Endodermal cell (in vitro differentiated cells): ENCODE results near the gene NEB. TPM values are rescaled to one million over a fixed set of nuclear protein-coding genes. Genes with fewer than 3 reads are reported as not detected.

ENCODE experiments used
- DNase-seq: peaks from one replicate; pipeline ENCODE4 v3.0.0-alpha.2; 2017
- H3K27ac ChIP-seq: 2 replicates; pipeline ENCODE4 v1.5.1; 2013; ENCODE audit warnings: mild to moderate bottlenecking, low read depth, low read length, moderate library complexity
- H3K27me3 ChIP-seq: 2 replicates; pipeline ENCODE4 v1.6.1; 2013; ENCODE audit warnings: mild to moderate bottlenecking, low read length, moderate library complexity; ENCODE audit not compliant: insufficient read depth, control insufficient read depth, poor library complexity, severe bottlenecking
- H3K36me3 ChIP-seq: 2 replicates; pipeline ENCODE4 v1.7.0; 2013; ENCODE audit warnings: mild to moderate bottlenecking, low read length, moderate library complexity; ENCODE audit not compliant: control insufficient read depth, insufficient read depth
- H3K4me1 ChIP-seq: one replicate; pipeline ENCODE4 v1.7.0; 2013; ENCODE audit warnings: low read length; ENCODE audit not compliant: control insufficient read depth, insufficient read depth
- H3K4me3 ChIP-seq: 2 replicates; pipeline ENCODE4 v1.5.1; 2013; ENCODE audit warnings: mild to moderate bottlenecking, low read length, moderate library complexity
- H3K9ac ChIP-seq: 2 replicates; pipeline ENCODE4 v1.6.1; 2013; ENCODE audit warnings: mild to moderate bottlenecking, low read length, moderate library complexity; ENCODE audit not compliant: poor library complexity, severe bottlenecking; ENCODE audit errors: extremely low read depth
- H3K9me3 ChIP-seq: 2 replicates; pipeline ENCODE4 v1.6.1; 2013; ENCODE audit warnings: mild to moderate bottlenecking, low read length, moderate library complexity; ENCODE audit not compliant: control insufficient read depth
- H3K27ac Mint-ChIP-seq: 2 replicates; pipeline ENCODE4 v1.8.0; 2020; ENCODE audit warnings: mixed read lengths
- H3K27me3 Mint-ChIP-seq: 2 replicates; pipeline ENCODE4 v1.8.0; 2021; ENCODE audit warnings: mild to moderate bottlenecking, mixed read lengths; ENCODE audit not compliant: insufficient read depth
- H3K36me3 Mint-ChIP-seq: 2 replicates; pipeline ENCODE4 v1.8.0; 2020; ENCODE audit warnings: low read depth, mixed read lengths
- H3K4me1 Mint-ChIP-seq: 2 replicates; pipeline ENCODE4 v1.8.0; 2020; ENCODE audit warnings: mixed read lengths
- H3K4me3 Mint-ChIP-seq: 2 replicates; pipeline ENCODE4 v1.8.0; 2020; ENCODE audit warnings: mild to moderate bottlenecking, moderate library complexity, mixed read lengths
- H3K9me3 Mint-ChIP-seq: 2 replicates; pipeline ENCODE4 v1.8.0; 2020; ENCODE audit warnings: mild to moderate bottlenecking, mixed read lengths
- CTCF ChIP-seq: fragments of 200-600 bp; sonication (generic); conservative IDR thresholded peaks from 2 replicates; pipeline ENCODE4 v1.5.0; 2021; ENCODE audit warnings: antibody characterized with exemption, mild to moderate bottlenecking
- WGBS, 2 experiments: methylation state at CpG; one replicate each; pipeline versions ENCODE4 v1.1.5 to v1.1.7; 2013; ENCODE audit warnings: missing lambda C conversion rate in 2 of 2, mixed read lengths in 1 of 2; ENCODE audit not compliant: insufficient coverage in 1 of 2, insufficient read length in 1 of 2; 5-methylcytosine and 5-hydroxymethylcytosine counted together
- total RNA-seq, 2 donors: library from RNA; stranded (reverse); fragmentation: NEBNext Ultra II Directional in 1 of 2; extraction: Animal tissue kit (Norgen Biotek cat#: 25700) in 1 of 2; gene quantifications; 2 replicates in 1 of 2; 3 replicates in 1 of 2; pipeline ENCODE4 v1.2.1, GENCODE V29; 2021

Gene NEB
- total RNA-seq, 2 donors from 2014 or later: 4.4 to 5.4 TPM

GRCh38 chr2:151718247-151718646 is 16.0 kb downstream of the NEB start:
- Mint-ChIP-seq H3K27ac (no peak overlapping the region), H3K9me3 (no peaks in the 10 kb centered on the region), H3K4me3 (no peak overlapping the region), H3K36me3 (peaks cover 7% of the 10 kb centered on the region), H3K4me1 (peaks cover 3% of the 10 kb centered on the region), H3K27me3 (no peaks in the 10 kb centered on the region)
- no peak for TF ChIP-seq CTCF
- 91 to 94% methylated on average over 2 of the region's 2 CpGs for WGBS, 2 experiments
- Histone ChIP-seq H3K9ac (no peak overlapping the region), H3K27ac (no peak overlapping the region), H3K4me1 (no peaks in the 10 kb centered on the region), H3K4me3 (no peak overlapping the region), H3K27me3 (no peaks in the 10 kb centered on the region), H3K36me3 (no peaks in the 10 kb centered on the region), H3K9me3 (no peaks in the 10 kb centered on the region)
- no peak for DNase-seq

- Mint-ChIP-seq H3K27ac (no peak overlapping the region), H3K4me3 (no peak overlapping the region), H3K4me1 (peaks cover 3% of the 10 kb centered on the region), H3K9me3 (no peaks in the 10 kb centered on the region), H3K36me3 (peaks cover 3% of the 10 kb centered on the region), H3K27me3 (no peaks in the 10 kb centered on the region)
- WGBS, 2 experiments: 86 to 100% methylated on average over 2 of the region's 2 CpGs
- H3K27ac ChIP-seq: no peak overlapping the region
- H3K9ac ChIP-seq: no peak overlapping the region
- no peak for DNase-seq
- no peaks in the 10 kb centered on the region for H3K27me3 ChIP-seq
- no peak for TF ChIP-seq CTCF
- H3K4me3 ChIP-seq: no peak overlapping the region
- H3K4me1 ChIP-seq: no peaks in the 10 kb centered on the region
- no peaks in the 10 kb centered on the region for H3K9me3 ChIP-seq
- H3K36me3 ChIP-seq: no peaks in the 10 kb centered on the region
These were observed 17.6 kb downstream of the NEB start for GRCh38 chr2:151716721-151717120.

- no peaks in the 10 kb centered on the region for H3K27me3 ChIP-seq
- H3K36me3 ChIP-seq: no peaks in the 10 kb centered on the region
- no peak overlapping the region for H3K27ac Mint-ChIP-seq
- no peaks in the 10 kb centered on the region for H3K27me3 Mint-ChIP-seq
- TF ChIP-seq CTCF: no peak
- no peaks in the 10 kb centered on the region for H3K4me1 ChIP-seq
- H3K9me3 ChIP-seq: no peaks in the 10 kb centered on the region
- H3K4me3 Mint-ChIP-seq: no peak overlapping the region
- 90 to 100% methylated on average over 2 of the region's 2 CpGs for WGBS, 2 experiments
- H3K9ac ChIP-seq: no peak overlapping the region
- no peak overlapping the region for H3K4me3 ChIP-seq
- H3K36me3 Mint-ChIP-seq: peaks cover 3% of the 10 kb centered on the region
- H3K27ac ChIP-seq: no peak overlapping the region
- H3K9me3 Mint-ChIP-seq: no peaks in the 10 kb centered on the region
- no peaks in the 10 kb centered on the region for H3K4me1 Mint-ChIP-seq
- DNase-seq: no peak
These were observed 20.9 kb downstream of the NEB start for GRCh38 chr2:151713291-151713903.
